ENCODE measurements around the gene HLA-F. TPM values are rescaled to one million over a fixed set of nuclear protein-coding genes. Genes with fewer than 3 reads are reported as not detected.

Gene HLA-F
- total RNA-seq, 2 donors from 2014 or later = 159 to 352 TPM

- H3K27ac Mint-ChIP-seq = no peak overlapping the region
- ATAC-seq (replicated peaks) = no peak
Measured at GRCh38 chr6:29744621-29745020, 21.4 kb downstream of the HLA-F start.

GRCh38 chr6:29745386-29745785, 22.2 kb downstream of the HLA-F start:
- Mint-ChIP-seq H3K4me1 (peaks cover 23% of the 10 kb centered on the region), H3K4me3 (no peak overlapping the region), H3K27me3 (no peaks in the 10 kb centered on the region), H3K27ac (no peak overlapping the region), H3K36me3 (ENCODE audit: low read depth) (no peaks in the 10 kb centered on the region), H3K9me3 (no peaks in the 10 kb centered on the region)
- ATAC-seq (replicated peaks) = no peak

More at GRCh38 chr6:29744621-29745020, 21.4 kb downstream of the HLA-F start:
- Mint-ChIP-seq H3K27me3 (no peaks in the 10 kb centered on the region), H3K4me1 (peaks cover 16% of the 10 kb centered on the region), H3K36me3 (ENCODE audit: low read depth) (no peaks in the 10 kb centered on the region), H3K9me3 (no peaks in the 10 kb centered on the region), H3K4me3 (no peak overlapping the region)

- Mint-ChIP-seq H3K36me3 (ENCODE audit: low read depth) (no peaks in the 10 kb centered on the region), H3K4me3 (no peak overlapping the region), H3K27me3 (no peaks in the 10 kb centered on the region), H3K27ac (no peak overlapping the region), H3K4me1 (peaks cover 27% of the 10 kb centered on the region), H3K9me3 (no peaks in the 10 kb centered on the region)
- no peak for ATAC-seq (replicated peaks)
Measured at GRCh38 chr6:29745855-29746449, 22.7 kb downstream of the HLA-F start.

GRCh38 chr6:29746846-29747687, 23.8 kb downstream of the HLA-F start:
- H3K4me3 Mint-ChIP-seq = peak overlapping the region; percentile 98

GRCh38 chr6:29747688-29748250, 24.5 kb downstream of the HLA-F start:
- H3K27me3 Mint-ChIP-seq = no peaks in the 10 kb centered on the region
- H3K4me1 Mint-ChIP-seq = peaks cover 27% of the 10 kb centered on the region
- H3K9me3 Mint-ChIP-seq = no peaks in the 10 kb centered on the region
- H3K36me3 Mint-ChIP-seq (ENCODE audit: low read depth) = no peaks in the 10 kb centered on the region
- ATAC-seq (replicated peaks) = no peak
- H3K27ac Mint-ChIP-seq = peak overlapping the region; percentile 96
- H3K4me3 Mint-ChIP-seq = peak overlapping the region; percentile 98

More at GRCh38 chr6:29746846-29747687, 23.8 kb downstream of the HLA-F start:
- Mint-ChIP-seq H3K27me3 (no peaks in the 10 kb centered on the region), H3K36me3 (ENCODE audit: low read depth) (no peaks in the 10 kb centered on the region), H3K9me3 (no peaks in the 10 kb centered on the region), H3K4me1 (peaks cover 27% of the 10 kb centered on the region), H3K27ac (no peak overlapping the region)
- ATAC-seq (replicated peaks) = no peak

GRCh38 chr6:29748391-29749307, 25.4 kb downstream of the HLA-F start:
- Mint-ChIP-seq H3K9me3 (no peaks in the 10 kb centered on the region), H3K36me3 (ENCODE audit: low read depth) (no peaks in the 10 kb centered on the region), H3K4me3 (peak overlapping the region; percentile 98), H3K4me1 (peaks cover 27% of the 10 kb centered on the region), H3K27me3 (no peaks in the 10 kb centered on the region), H3K27ac (peak overlapping the region; percentile 96)
- ATAC-seq (replicated peaks) = peak; percentile 86

GRCh38 chr6:29749308-29749662, 26.1 kb downstream of the HLA-F start:
- no peaks in the 10 kb centered on the region for H3K36me3 Mint-ChIP-seq (ENCODE audit: low read depth)
- peak overlapping the region; percentile 98 for H3K4me3 Mint-ChIP-seq
- ATAC-seq (replicated peaks) = no peak
- H3K27me3 Mint-ChIP-seq = no peaks in the 10 kb centered on the region
- H3K9me3 Mint-ChIP-seq = no peaks in the 10 kb centered on the region
- peak overlapping the region; percentile 96 for H3K27ac Mint-ChIP-seq
- peaks cover 27% of the 10 kb centered on the region for H3K4me1 Mint-ChIP-seq

GRCh38 chr6:29749668-29750067, 26.4 kb downstream of the HLA-F start:
- H3K27me3 Mint-ChIP-seq = no peaks in the 10 kb centered on the region

GRCh38 chr6:29750709-29751108, 27.5 kb downstream of the HLA-F start:
- no peak overlapping the region for H3K27ac Mint-ChIP-seq
- ATAC-seq (replicated peaks) = no peak
- peak overlapping the region; percentile 98 for H3K4me3 Mint-ChIP-seq
- peaks cover 5% of the 10 kb centered on the region for H3K27me3 Mint-ChIP-seq
- H3K36me3 Mint-ChIP-seq (ENCODE audit: low read depth) = no peaks in the 10 kb centered on the region
- no peaks in the 10 kb centered on the region for H3K9me3 Mint-ChIP-seq
- peaks cover 27% of the 10 kb centered on the region for H3K4me1 Mint-ChIP-seq

More at GRCh38 chr6:29749668-29750067, 26.4 kb downstream of the HLA-F start:
- Mint-ChIP-seq H3K36me3 (ENCODE audit: low read depth) (no peaks in the 10 kb centered on the region), H3K4me3 (peak overlapping the region; percentile 98), H3K9me3 (no peaks in the 10 kb centered on the region), H3K27ac (peak overlapping the region; percentile 96), H3K4me1 (peaks cover 27% of the 10 kb centered on the region)
- ATAC-seq (replicated peaks) = no peak

GRCh38 chr6:29751480-29751879, 28.2 kb downstream of the HLA-F start:
- peak overlapping the region; percentile 94 for H3K4me3 Mint-ChIP-seq
- no peak overlapping the region for H3K27ac Mint-ChIP-seq
- H3K4me1 Mint-ChIP-seq = peaks cover 27% of the 10 kb centered on the region
- ATAC-seq (replicated peaks) = no peak
- H3K36me3 Mint-ChIP-seq (ENCODE audit: low read depth) = no peaks in the 10 kb centered on the region
- H3K9me3 Mint-ChIP-seq = no peaks in the 10 kb centered on the region
- peaks cover 10% of the 10 kb centered on the region for H3K27me3 Mint-ChIP-seq

- peak overlapping the region; percentile 90 for H3K27ac Mint-ChIP-seq
- H3K4me3 Mint-ChIP-seq = peak overlapping the region; percentile 94
- no peaks in the 10 kb centered on the region for H3K36me3 Mint-ChIP-seq (ENCODE audit: low read depth)
- peak; percentile 81 for ATAC-seq (replicated peaks)
- peaks cover 24% of the 10 kb centered on the region for H3K4me1 Mint-ChIP-seq
- no peaks in the 10 kb centered on the region for H3K9me3 Mint-ChIP-seq
- H3K27me3 Mint-ChIP-seq = peaks cover 15% of the 10 kb centered on the region
Measured at GRCh38 chr6:29752451-29753308, 29.4 kb downstream of the HLA-F start.

- peaks cover 18% of the 10 kb centered on the region for H3K4me1 Mint-ChIP-seq
- H3K4me3 Mint-ChIP-seq = peak overlapping the region; percentile 94
- peaks cover 15% of the 10 kb centered on the region for H3K27me3 Mint-ChIP-seq
- no peaks in the 10 kb centered on the region for H3K9me3 Mint-ChIP-seq
- H3K36me3 Mint-ChIP-seq (ENCODE audit: low read depth) = no peaks in the 10 kb centered on the region
- ATAC-seq (replicated peaks) = no peak
- H3K27ac Mint-ChIP-seq = peak overlapping the region; percentile 90
Measured at GRCh38 chr6:29753309-29753644, 30.0 kb downstream of the HLA-F start.

- Mint-ChIP-seq H3K27ac (no peak overlapping the region), H3K4me1 (peaks cover 4% of the 10 kb centered on the region), H3K36me3 (ENCODE audit: low read depth) (no peaks in the 10 kb centered on the region), H3K9me3 (no peaks in the 10 kb centered on the region), H3K4me3 (no peak overlapping the region), H3K27me3 (peaks cover 26% of the 10 kb centered on the region)
- ATAC-seq (replicated peaks) = no peak
Measured at GRCh38 chr6:29755295-29755871, 32.1 kb downstream of the HLA-F start.
